Endometrial microvascular endothelial cells (primary cell): Measurements from ENCODE around the gene ARHGAP25. TPM values are rescaled to one million over a fixed set of nuclear protein-coding genes. Genes with fewer than 3 reads are reported as not detected.

Source experiments
- in situ Hi-C: cut with HindIII; loops from 2 replicates; pipeline ENCODE4 v1.10.0; 2017; ENCODE audit warnings: low sequenced_read_pairs, low pct_unique_long_range_greater_than_20kb; ENCODE audit errors: inconsistent ontology term
- total RNA-seq: library from RNA; depleted of rRNA; stranded (reverse); fragments of >200 nt; gene quantifications from one replicate; pipeline ENCODE4 v1.2.3, GENCODE V29; 2015; ENCODE audit errors: inconsistent ontology term

ARHGAP25 gene
- total RNA-seq, 1 donor from 2014 or later = 20.5 TPM

GRCh38 chr2:68870215-68870614, 135.6 kb downstream of the ARHGAP25 start:
- in situ Hi-C loops = no loop called here

- in situ Hi-C loops = no loop called here
Observed at GRCh38 chr2:68871159-68871764, 136.7 kb downstream of the ARHGAP25 start, which contains the start of gene BMP10. Gene BMP10, minus strand, starts transcription at chr2:68871397. Its CDS starts 39 bp downstream, at chr2:68871358.

Other genes with a start within 250 kb of the ARHGAP25 start
- not detected for gene PROKR1, start 91.2 kb upstream of the ARHGAP25 start, total RNA-seq
- not detected for gene BMP10, start 136.6 kb downstream of the ARHGAP25 start, total RNA-seq
- gene GKN2, start 218.1 kb downstream of the ARHGAP25 start, total RNA-seq = not detected
- gene GKN1, start 239.8 kb downstream of the ARHGAP25 start, total RNA-seq = not detected